Activated CD8-positive, alpha-beta memory T cell treated with anti-CD3 and anti-CD28 coated beads, Interleukin-2, amount 50 U/mL, for 24 hours (primary cell): ENCODE data around the gene PROSER3.

Source experiments
- DNase-seq: peaks from one replicate; pipeline ENCODE4 v3.0.0-alpha.2; 2020; ENCODE audit errors: extremely low read depth

Gene PROSER3

DNA sequence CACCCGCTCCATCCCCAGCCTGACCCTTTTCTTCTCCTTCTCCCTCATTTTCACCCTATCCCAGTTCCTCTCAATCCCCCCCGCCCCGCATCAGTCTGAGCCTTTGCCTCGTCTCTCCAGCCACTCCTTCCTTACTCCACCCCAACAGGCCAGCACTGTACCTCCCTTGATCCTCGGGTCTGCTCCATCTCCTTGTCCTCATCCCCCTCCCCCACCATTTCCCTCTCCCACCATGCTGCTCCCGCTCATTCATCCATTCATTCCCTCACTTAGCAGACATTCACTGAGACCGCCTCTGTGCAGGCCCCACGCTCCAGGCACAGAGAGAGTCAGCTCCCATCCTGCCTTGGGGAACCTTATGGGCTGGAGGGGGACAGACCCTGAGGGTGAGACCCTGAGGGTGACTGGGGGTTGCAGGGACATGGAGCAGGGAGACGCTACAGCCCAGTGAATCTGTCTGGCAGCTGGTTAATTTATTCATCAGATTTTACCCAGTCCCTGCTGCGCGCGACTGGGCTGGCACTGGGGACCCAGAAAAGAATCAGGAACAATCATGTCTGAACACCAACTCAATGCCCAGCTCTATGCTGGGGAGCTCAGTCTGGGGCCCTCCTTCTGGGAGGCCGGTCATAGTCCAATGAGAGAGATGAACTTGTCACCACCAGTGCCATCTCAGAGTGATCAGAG is 18.3 kb downstream of the PROSER3 start:
- DNase-seq, result no peak

GRCh38 chr19:35777086-35777841 is 19.3 kb downstream of the PROSER3 start:
- no peak for DNase-seq

GRCh38 chr19:35777961-35778360 is 20.0 kb downstream of the PROSER3 start:
- no peak for DNase-seq

GRCh38 chr19:35779033-35779432 is 21.1 kb downstream of the PROSER3 start:
- DNase-seq, result no peak

DNA sequence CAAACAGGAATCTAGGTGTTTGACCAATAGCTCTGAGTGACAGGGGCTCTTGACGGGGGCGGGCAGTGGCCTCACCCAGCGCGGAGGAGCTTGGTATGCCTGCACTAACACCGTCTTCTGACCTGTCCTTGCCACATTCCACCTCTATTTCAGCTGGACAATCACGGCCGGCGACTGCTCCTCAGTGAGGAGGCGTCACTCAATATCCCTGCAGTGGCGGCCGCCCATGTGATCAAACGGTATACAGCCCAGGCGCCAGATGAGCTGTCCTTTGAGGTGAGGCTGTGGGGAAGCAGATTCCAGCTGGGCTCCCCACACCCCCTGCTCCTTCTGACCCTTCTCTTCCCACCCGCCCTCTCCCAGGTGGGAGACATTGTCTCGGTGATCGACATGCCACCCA is 22.1 kb downstream of the PROSER3 start:
- no peak for DNase-seq

GRCh38 chr19:35780717-35781116 is 22.7 kb downstream of the PROSER3 start:
- DNase-seq, result no peak

- DNase-seq, result no peak
These were observed 23.7 kb downstream of the PROSER3 start for GRCh38 chr19:35781650-35782049.

DNA sequence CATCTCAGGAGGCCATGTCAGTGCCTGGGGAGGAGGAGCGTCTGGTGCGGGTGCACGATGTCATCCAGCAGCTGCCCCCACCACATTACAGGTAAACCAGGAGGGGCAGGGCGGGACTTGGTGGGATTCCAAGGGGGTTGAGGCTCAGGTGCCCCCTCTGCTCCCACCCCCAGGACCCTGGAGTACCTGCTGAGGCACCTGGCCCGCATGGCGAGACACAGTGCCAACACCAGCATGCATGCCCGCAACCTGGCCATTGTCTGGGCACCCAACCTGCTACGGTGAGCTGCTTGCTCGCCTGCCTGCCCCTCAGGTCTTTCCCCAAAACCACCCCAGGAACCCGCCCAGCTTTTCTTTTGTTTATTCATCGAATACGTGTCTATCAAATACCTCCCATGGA is 24.6 kb downstream of the PROSER3 start:
- no peak for DNase-seq

DNA sequence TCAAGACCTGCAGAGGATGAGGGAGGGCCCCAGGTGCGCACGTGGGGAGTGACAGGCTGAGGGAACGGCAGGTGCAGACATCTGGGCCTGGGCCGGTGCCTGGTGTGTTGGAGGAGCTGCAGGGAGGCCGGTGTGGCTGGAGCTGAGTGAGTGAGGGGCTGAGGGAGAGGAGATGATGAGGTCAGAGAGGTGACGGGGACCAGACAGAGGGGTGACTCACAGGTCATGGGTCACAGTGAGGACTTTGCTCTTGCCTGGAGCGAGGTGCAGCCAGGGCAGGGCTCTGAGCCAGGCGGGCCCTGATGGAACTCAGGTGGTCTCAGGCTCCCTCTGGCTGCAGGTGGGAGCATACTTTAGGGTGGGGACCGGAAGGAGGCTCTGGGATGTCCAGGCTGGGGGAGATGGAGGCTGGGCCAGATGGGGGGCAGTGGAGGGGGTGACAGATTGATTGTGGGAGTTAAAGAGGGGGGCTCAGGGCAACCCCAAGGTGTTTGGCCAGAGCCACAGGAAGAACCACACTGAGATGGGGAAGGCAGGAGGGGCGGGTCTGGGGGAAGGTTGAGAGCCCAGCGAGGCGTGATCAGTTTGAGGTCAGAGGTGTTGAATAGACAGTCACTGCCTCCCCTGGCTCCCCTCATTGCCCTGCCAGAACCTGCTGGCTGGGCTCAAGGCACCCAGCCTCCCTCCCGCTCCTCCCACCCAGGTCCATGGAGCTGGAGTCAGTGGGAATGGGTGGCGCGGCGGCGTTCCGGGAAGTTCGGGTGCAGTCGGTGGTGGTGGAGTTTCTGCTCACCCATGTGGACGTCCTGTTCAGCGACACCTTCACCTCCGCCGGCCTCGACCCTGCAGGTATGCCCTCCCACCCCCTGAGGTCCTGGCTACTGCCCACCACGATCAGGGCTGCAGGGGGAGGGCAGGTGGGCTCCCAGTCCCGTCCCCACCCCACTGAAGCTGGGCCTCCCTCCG is 25.8 kb downstream of the PROSER3 start:
- DNase-seq, result no peak

- DNase-seq, result no peak
These were observed 26.7 kb downstream of the PROSER3 start for GRCh38 chr19:35784503-35785338.

GRCh38 chr19:35785339-35785627 is 27.3 kb downstream of the PROSER3 start:
- no peak for DNase-seq

GRCh38 chr19:35786299-35787160 is 28.6 kb downstream of the PROSER3 start:
- DNase-seq, result no peak

DNA sequence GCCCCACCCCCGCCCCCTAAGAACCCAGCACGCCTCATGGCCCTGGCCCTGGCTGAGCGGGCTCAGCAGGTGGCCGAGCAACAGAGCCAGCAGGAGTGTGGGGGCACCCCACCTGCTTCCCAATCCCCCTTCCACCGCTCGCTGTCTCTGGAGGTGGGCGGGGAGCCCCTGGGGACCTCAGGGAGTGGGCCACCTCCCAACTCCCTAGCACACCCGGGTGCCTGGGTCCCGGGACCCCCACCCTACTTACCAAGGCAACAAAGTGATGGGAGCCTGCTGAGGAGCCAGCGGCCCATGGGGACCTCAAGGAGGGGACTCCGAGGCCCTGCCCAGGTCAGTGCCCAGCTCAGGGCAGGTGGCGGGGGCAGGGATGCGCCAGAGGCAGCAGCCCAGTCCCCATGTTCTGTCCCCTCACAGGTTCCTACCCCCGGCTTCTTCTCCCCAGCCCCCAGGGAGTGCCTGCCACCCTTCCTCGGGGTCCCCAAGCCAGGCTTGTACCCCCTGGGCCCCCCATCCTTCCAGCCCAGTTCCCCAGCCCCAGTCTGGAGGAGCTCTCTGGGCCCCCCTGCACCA is 29.3 kb downstream of the PROSER3 start:
- no peak for DNase-seq

DNA sequence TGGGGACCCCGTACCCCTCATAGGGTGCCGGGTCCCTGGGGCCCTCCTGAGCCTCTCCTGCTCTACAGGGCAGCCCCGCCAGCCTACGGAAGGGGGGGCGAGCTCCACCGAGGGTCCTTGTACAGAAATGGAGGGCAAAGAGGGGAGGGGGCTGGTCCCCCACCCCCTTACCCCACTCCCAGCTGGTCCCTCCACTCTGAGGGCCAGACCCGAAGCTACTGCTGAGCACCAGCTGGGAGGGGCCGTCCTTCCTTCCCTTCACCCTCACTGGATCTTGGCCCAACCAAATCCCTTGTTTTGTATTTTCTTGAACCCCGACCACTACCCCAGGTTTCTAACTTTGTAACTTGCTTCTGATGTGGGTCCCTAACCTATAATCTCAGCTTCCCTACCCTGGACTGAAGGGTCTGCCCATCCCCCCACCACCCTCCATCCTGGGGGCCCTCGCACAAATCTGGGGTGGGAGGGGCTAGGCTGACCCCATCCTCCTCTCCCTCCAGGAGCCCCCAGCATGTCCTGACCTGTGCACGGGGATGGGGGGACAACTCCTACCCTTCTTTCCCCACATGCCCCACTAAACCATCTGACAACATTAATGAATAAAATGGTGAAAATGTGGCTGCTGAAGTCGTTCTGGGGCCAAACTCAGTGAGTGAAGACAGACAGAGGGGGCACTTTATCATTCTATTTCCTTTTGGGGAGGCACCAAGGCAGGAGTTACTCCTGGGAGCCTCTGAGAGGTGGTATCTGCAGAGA is 30.4 kb downstream of the PROSER3 start:
- DNase-seq, result no peak

DNA sequence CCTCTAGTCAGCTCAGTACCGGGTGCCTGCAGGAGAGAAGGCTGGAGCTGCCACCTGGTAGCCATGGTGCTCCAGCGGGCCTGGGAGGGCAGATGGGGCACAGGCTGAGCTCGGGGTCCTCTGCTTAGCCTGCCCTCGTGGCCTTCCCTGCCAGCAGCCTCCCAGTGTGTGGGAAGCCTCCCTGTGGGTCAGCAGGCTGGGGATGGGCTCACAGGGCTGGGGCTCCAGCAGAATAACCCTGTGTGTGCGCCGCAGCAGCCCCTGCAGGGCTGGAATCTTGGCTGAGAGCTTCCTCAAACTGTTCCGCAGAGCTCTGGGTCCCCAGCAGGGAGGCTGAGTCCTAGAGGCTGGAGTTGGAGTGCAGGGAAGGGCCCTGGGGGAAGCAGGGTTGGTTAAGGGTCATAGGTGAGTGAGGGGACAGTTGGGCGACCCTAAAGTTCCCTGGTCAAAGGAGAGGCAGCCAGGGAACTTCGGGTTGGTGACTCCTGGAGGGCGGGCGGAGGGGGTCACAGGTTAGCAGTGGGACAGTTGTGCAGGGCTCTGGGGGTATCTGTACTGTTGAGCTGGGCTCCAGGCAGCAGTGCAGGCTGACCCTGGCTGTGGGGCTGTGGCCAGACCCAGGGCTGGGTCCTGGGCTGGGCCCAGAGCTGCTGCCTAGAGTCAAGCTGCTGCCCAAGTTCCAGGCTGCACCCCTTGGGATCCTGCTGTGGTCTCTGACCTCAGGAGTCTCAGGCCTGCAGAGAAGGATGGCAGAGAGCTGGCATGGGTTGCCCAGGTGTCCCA is 31.4 kb downstream of the PROSER3 start:
- no peak for DNase-seq

- DNase-seq, result no peak
These were observed 32.3 kb downstream of the PROSER3 start for GRCh38 chr19:35789978-35790944.

- DNase-seq, result no peak
These were observed 33.2 kb downstream of the PROSER3 start for GRCh38 chr19:35790981-35791813.
